Islet of Langerhans (tissue), 1 donor: ENCODE measurements around the gene HSF5.
"Not testable (repeated sequence)": the region's sequence is repeated elsewhere in the genome, so short reads cannot be mapped to it uniquely, and the experiment has no call there.

Experiments
- FAIRE-seq: peaks from one replicate; lab custom pipeline; 2011; peaks lifted over from hg19 to GRCh38; lab: Jason Lieb, UNC

Gene HSF5

GRCh38 chr17:58515286-58515685 is 27.1 kb upstream of the HSF5 start:
- no peak for FAIRE-seq

GRCh38 chr17:58514770-58515157 is 26.6 kb upstream of the HSF5 start:
- no peak for FAIRE-seq

GRCh38 chr17:58513965-58514769 is 26.0 kb upstream of the HSF5 start, which contains the start of gene MTMR4:
Gene MTMR4 (minus strand): TSS chr17:58514638. CDS start chr17:58514407, 231 bp downstream.
- FAIRE-seq: no peak

- FAIRE-seq: no peak
These were observed 25.2 kb upstream of the HSF5 start for GRCh38 chr17:58513267-58513964.

GRCh38 chr17:58510075-58510474 is 21.9 kb upstream of the HSF5 start:
- FAIRE-seq: no peak

GRCh38 chr17:58508341-58509067 is 20.3 kb upstream of the HSF5 start:
- FAIRE-seq: no peak

GRCh38 chr17:58507123-58507634 is 19.0 kb upstream of the HSF5 start:
- FAIRE-seq: no peak

- FAIRE-seq: no peak
These were observed 18.3 kb upstream of the HSF5 start for GRCh38 chr17:58506354-58507080.

GRCh38 chr17:58504826-58505351 is 16.7 kb upstream of the HSF5 start:
- FAIRE-seq: no peak

GRCh38 chr17:58503866-58504265 is 15.7 kb upstream of the HSF5 start:
- no peak for FAIRE-seq

- FAIRE-seq: not testable (repeated sequence)
These were observed 14.9 kb upstream of the HSF5 start for GRCh38 chr17:58503134-58503533.

- FAIRE-seq: no peak
These were observed 13.2 kb upstream of the HSF5 start for GRCh38 chr17:58501451-58501850.

- FAIRE-seq: no peak
These were observed 10.1 kb upstream of the HSF5 start for GRCh38 chr17:58498177-58498828.

GRCh38 chr17:58493506-58493905 is 5.3 kb upstream of the HSF5 start:
- no peak for FAIRE-seq

- no peak for FAIRE-seq
These were observed 4.3 kb upstream of the HSF5 start for GRCh38 chr17:58492238-58493121.

GRCh38 chr17:58491510-58492045 is 3.4 kb upstream of the HSF5 start:
- FAIRE-seq: no peak

- no peak for FAIRE-seq
These were observed 251 bp upstream of the HSF5 start for GRCh38 chr17:58488428-58488890.

- FAIRE-seq: no peak
These were observed 3.6 kb downstream of the HSF5 start for GRCh38 chr17:58484600-58484999.

GRCh38 chr17:58481798-58482197 is 6.4 kb downstream of the HSF5 start:
- FAIRE-seq: not testable (repeated sequence)

- no peak for FAIRE-seq
These were observed 8.1 kb downstream of the HSF5 start for GRCh38 chr17:58480090-58480489.
